HEK293 (cell line): ENCODE results near the gene FGFR2.

Source experiments
- SALL2 ChIP-seq: fragments of 450-650 bp; formaldehyde crosslinking; IDR thresholded peaks from 2 replicates; pipeline ENCODE4 v1.5.0; 2017; ENCODE audit warnings: missing biosample characterization, mild to moderate bottlenecking, missing genetic modification characterization, borderline replicate concordance
- YY1 ChIP-seq: fragments of 450-650 bp; formaldehyde crosslinking; IDR thresholded peaks from 2 replicates; pipeline ENCODE4 v1.5.1; 2018; ENCODE audit warnings: missing biosample characterization, missing genetic modification characterization
- ZNF350 ChIP-seq: fragments of 450-650 bp; formaldehyde crosslinking; IDR thresholded peaks from 2 replicates; pipeline ENCODE4 v1.5.0; 2017; ENCODE audit warnings: missing biosample characterization, mild to moderate bottlenecking, missing genetic modification characterization
- ZNF423 ChIP-seq: fragments of 450-650 bp; formaldehyde crosslinking; IDR thresholded peaks from 2 replicates; pipeline ENCODE4 v1.5.1; 2016; ENCODE audit warnings: missing biosample characterization, missing genetic modification characterization
- ZNF529 ChIP-seq: fragments of 450-650 bp; formaldehyde crosslinking; IDR thresholded peaks from 2 replicates; pipeline ENCODE4 v1.5.1; 2017; ENCODE audit warnings: missing genetic modification characterization, missing biosample characterization; ENCODE audit not compliant: insufficient replicate concordance
- TF ChIP-seq, protein P1 (sequence below): fragments of 450-650 bp; formaldehyde crosslinking; IDR thresholded peaks from 2 replicates; pipeline ENCODE4 v1.5.1; 2016; ENCODE audit warnings: missing biosample characterization, missing genetic modification characterization

DNA sequence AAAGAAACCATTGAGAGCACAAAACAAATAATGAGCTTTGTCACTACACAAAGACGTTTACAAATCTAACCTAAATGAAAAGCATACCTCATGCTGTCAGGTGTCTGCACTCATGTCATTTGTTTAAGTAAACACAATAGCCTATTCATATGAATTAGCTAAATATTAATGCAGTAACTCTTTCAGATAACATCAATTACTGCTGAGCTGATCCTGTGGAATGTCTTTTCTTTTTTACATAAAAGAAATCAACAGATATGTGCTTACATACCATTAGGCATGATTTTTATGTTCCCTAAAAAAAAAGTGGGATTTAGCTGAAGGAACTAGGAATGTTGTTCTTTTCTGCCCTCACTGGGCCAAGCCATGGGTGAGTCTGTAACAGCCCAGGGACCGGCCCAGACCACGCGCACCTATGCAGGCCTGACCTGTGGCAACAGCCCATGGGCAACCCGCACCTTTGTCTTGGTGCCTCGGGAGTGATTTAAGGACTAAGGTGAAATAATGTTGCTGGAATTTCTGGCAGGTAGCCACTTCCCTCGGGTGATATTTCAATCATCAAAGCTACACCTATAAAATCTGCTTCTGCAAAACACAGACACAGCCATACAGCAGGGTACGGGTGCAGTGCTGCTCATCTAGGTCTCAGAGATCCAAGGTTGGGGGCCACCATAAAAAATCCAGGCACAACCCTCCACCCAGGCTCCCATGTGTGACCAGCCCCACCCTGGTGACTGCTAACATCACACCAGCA, 44.6 kb downstream of the FGFR2 start:
- TF ChIP-seq YY1 (tag by site-specific recombination) (no peak), ZNF529 (tag by site-specific recombination) (no peak), ZNF423 (tag by site-specific recombination) (peak; percentile 8; the same call in 1 of the 2 replicates), SALL2 (tag by site-specific recombination) (no peak), ZNF350 (tag by site-specific recombination) (no peak)
- TF ChIP-seq, protein P1, sequence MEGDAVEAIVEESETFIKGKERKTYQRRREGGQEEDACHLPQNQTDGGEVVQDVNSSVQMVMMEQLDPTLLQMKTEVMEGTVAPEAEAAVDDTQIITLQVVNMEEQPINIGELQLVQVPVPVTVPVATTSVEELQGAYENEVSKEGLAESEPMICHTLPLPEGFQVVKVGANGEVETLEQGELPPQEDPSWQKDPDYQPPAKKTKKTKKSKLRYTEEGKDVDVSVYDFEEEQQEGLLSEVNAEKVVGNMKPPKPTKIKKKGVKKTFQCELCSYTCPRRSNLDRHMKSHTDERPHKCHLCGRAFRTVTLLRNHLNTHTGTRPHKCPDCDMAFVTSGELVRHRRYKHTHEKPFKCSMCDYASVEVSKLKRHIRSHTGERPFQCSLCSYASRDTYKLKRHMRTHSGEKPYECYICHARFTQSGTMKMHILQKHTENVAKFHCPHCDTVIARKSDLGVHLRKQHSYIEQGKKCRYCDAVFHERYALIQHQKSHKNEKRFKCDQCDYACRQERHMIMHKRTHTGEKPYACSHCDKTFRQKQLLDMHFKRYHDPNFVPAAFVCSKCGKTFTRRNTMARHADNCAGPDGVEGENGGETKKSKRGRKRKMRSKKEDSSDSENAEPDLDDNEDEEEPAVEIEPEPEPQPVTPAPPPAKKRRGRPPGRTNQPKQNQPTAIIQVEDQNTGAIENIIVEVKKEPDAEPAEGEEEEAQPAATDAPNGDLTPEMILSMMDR (tag by site-specific recombination), result no peak
